Measurements from ENCODE around the gene DMD.

DNA sequence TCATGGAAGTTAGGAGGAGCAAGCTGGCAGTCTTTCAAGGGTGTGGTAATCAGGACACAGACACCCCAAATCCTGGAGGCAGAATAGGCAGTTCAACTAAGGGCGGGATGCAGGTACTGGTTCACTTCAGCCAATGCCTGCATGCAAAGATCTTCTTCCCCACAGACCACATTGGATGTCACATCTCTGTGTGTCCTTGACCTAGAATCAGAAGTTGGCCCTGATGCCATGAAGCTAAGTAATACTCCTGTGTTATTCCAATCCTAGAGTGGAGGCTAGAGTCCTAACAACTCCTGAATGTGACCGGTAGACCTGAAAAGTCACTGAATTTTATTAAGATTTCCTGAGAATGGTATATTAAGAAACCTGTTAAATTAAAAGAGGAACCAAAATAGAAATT is 165.5 kb downstream of the DMD start:
- TF ChIP-seq, protein P1, sequence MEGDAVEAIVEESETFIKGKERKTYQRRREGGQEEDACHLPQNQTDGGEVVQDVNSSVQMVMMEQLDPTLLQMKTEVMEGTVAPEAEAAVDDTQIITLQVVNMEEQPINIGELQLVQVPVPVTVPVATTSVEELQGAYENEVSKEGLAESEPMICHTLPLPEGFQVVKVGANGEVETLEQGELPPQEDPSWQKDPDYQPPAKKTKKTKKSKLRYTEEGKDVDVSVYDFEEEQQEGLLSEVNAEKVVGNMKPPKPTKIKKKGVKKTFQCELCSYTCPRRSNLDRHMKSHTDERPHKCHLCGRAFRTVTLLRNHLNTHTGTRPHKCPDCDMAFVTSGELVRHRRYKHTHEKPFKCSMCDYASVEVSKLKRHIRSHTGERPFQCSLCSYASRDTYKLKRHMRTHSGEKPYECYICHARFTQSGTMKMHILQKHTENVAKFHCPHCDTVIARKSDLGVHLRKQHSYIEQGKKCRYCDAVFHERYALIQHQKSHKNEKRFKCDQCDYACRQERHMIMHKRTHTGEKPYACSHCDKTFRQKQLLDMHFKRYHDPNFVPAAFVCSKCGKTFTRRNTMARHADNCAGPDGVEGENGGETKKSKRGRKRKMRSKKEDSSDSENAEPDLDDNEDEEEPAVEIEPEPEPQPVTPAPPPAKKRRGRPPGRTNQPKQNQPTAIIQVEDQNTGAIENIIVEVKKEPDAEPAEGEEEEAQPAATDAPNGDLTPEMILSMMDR (IDR thresholded peaks at IDR 0.05; ENCODE audit: poor library complexity, severe bottlenecking): no peak
- no peak for TF ChIP-seq EZH2 (IDR thresholded peaks at IDR 0.05; ENCODE audit: borderline replicate concordance, insufficient read depth, low read length, poor library complexity, severe bottlenecking)
- TF ChIP-seq EP300 (conservative IDR thresholded peaks at IDR 0.05; ENCODE audit: poor library complexity, severe bottlenecking): no peak
- no peak for TF ChIP-seq POLR2AphosphoS5 (IDR thresholded peaks at IDR 0.05)
- no peak for TF ChIP-seq SMC3 (conservative IDR thresholded peaks at IDR 0.05; ENCODE audit: poor library complexity)
- no peak for TF ChIP-seq RAD21 (conservative IDR thresholded peaks at IDR 0.05)
- no peak for TF ChIP-seq TAF1 (IDR thresholded peaks at IDR 0.05; ENCODE audit: low read depth)
- TF ChIP-seq, protein P2, sequence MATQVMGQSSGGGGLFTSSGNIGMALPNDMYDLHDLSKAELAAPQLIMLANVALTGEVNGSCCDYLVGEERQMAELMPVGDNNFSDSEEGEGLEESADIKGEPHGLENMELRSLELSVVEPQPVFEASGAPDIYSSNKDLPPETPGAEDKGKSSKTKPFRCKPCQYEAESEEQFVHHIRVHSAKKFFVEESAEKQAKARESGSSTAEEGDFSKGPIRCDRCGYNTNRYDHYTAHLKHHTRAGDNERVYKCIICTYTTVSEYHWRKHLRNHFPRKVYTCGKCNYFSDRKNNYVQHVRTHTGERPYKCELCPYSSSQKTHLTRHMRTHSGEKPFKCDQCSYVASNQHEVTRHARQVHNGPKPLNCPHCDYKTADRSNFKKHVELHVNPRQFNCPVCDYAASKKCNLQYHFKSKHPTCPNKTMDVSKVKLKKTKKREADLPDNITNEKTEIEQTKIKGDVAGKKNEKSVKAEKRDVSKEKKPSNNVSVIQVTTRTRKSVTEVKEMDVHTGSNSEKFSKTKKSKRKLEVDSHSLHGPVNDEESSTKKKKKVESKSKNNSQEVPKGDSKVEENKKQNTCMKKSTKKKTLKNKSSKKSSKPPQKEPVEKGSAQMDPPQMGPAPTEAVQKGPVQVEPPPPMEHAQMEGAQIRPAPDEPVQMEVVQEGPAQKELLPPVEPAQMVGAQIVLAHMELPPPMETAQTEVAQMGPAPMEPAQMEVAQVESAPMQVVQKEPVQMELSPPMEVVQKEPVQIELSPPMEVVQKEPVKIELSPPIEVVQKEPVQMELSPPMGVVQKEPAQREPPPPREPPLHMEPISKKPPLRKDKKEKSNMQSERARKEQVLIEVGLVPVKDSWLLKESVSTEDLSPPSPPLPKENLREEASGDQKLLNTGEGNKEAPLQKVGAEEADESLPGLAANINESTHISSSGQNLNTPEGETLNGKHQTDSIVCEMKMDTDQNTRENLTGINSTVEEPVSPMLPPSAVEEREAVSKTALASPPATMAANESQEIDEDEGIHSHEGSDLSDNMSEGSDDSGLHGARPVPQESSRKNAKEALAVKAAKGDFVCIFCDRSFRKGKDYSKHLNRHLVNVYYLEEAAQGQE (IDR thresholded peaks at IDR 0.05; ENCODE audit: borderline replicate concordance): no peak
